Nephron (organoid): ENCODE results near the gene MAN2A2.
"Not testable (repeated sequence)": the region's sequence is repeated elsewhere in the genome, so short reads cannot be mapped to it uniquely, and the experiment has no call there.

ENCODE experiments used
- H3K27ac Mint-ChIP-seq, 3 experiments: 2 replicates each; pipeline ENCODE4 v1.8.0; 2020; ENCODE audit warnings: mixed read lengths in 3 of 3, mild to moderate bottlenecking in 2 of 3, moderate library complexity in 1 of 3
- H3K27me3 Mint-ChIP-seq: 2 replicates; pipeline ENCODE4 v1.8.0; 2021; ENCODE audit warnings: low read depth, mild to moderate bottlenecking, moderate library complexity, mixed read lengths
- H3K36me3 Mint-ChIP-seq: 2 replicates; pipeline ENCODE4 v1.8.0; 2020; ENCODE audit warnings: low read depth, mixed read lengths
- H3K4me1 Mint-ChIP-seq: 2 replicates; pipeline ENCODE4 v1.8.0; 2020; ENCODE audit warnings: mixed read lengths
- H3K4me3 Mint-ChIP-seq, 3 experiments: 2 replicates each; pipeline ENCODE4 v1.8.0; 2020; ENCODE audit warnings: mild to moderate bottlenecking in 3 of 3, mixed read lengths in 3 of 3, moderate library complexity in 2 of 3
- H3K9me3 Mint-ChIP-seq: 2 replicates; pipeline ENCODE4 v1.8.0; 2020; ENCODE audit warnings: mixed read lengths
- TF ChIP-seq, protein P1 (sequence below), 3 experiments: fragments of 200-600 bp; sonication (generic); IDR thresholded peaks; one replicate each; pipeline ENCODE4 v1.5.0; 2021; ENCODE audit warnings: antibody characterized with exemption in 3 of 3; ENCODE audit not compliant: unreplicated experiment in 3 of 3

Gene MAN2A2

DNA sequence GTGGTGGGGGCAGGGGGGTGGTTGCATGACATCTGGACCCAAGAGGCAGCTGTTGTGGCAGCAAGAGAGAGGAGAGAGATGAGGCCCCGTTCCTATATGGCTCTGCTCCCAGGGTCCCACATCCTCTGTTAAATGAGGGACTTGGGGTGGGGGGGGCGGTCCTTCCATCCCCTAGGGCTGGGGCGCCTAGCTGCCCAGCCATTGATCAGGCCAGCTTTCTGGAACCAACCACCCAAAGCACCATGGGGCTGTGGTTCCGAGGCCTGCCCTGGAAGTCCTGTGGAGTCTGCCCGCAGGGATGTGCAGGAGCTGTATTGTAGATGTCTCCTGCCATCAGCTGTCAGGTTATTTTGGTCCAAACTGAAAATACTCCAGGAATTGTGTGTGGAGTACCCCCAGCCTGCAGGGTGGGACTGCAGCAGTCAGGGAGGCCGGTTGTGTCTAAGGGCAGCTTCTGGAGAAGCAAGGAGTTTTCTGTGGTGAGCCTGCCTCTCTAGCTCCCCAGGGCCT lies 29.6 kb upstream of the MAN2A2 start:
- no peaks in the 10 kb centered on the region for H3K9me3 Mint-ChIP-seq
- TF ChIP-seq, protein P1, sequence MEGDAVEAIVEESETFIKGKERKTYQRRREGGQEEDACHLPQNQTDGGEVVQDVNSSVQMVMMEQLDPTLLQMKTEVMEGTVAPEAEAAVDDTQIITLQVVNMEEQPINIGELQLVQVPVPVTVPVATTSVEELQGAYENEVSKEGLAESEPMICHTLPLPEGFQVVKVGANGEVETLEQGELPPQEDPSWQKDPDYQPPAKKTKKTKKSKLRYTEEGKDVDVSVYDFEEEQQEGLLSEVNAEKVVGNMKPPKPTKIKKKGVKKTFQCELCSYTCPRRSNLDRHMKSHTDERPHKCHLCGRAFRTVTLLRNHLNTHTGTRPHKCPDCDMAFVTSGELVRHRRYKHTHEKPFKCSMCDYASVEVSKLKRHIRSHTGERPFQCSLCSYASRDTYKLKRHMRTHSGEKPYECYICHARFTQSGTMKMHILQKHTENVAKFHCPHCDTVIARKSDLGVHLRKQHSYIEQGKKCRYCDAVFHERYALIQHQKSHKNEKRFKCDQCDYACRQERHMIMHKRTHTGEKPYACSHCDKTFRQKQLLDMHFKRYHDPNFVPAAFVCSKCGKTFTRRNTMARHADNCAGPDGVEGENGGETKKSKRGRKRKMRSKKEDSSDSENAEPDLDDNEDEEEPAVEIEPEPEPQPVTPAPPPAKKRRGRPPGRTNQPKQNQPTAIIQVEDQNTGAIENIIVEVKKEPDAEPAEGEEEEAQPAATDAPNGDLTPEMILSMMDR (IDR thresholded peaks at IDR 0.05; ENCODE audit: unreplicated experiment in 3 of 3) = no peak
- H3K27me3 Mint-ChIP-seq = no peaks in the 10 kb centered on the region
- peak overlapping the region; percentile 75 to 89 (median 77) for H3K27ac Mint-ChIP-seq
- peaks cover 18% of the 10 kb centered on the region for H3K36me3 Mint-ChIP-seq
- H3K4me3 Mint-ChIP-seq = peak overlapping the region; percentile 82 to 90 (median 89)
- peaks cover 40% of the 10 kb centered on the region for H3K4me1 Mint-ChIP-seq

DNA sequence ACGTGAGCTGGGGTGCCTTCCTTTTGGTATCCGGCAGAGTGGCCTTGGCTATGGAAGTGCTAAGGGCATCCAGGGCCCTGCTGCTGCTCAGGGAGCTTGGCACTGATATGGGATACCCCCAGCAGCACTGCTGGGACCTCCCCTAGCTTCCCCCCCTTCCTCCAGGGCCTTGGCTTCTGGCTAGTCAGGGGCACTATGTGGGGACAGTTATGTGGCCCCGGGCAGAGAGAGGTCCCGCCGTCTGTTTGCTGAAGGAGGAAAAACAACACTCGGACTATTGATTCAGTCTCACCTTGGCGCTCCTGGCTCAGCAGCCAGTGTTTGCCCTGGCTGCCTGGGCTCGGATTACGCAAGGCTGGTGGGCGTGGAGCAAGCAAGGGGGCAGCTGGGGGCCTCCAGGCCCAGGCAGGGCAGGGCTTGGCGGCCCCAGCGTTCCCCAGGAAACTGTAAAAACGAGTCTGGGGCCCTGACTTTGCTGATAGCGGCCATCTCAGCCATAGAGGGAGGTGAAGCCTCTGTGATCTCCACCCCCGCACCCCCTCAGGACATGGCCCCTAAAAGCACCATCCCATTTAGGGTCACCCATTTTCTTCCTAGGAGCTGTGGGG lies 29.0 kb upstream of the MAN2A2 start:
- Mint-ChIP-seq H3K9me3 (no peaks in the 10 kb centered on the region), H3K27me3 (no peaks in the 10 kb centered on the region), H3K27ac (peak overlapping the region; percentile 75 to 89 (median 77)), H3K36me3 (peaks cover 20% of the 10 kb centered on the region), H3K4me1 (peaks cover 39% of the 10 kb centered on the region), H3K4me3 (peak overlapping the region; percentile 82 to 90 (median 89))
- TF ChIP-seq, protein P1 (IDR thresholded peaks at IDR 0.05; ENCODE audit: unreplicated experiment in 3 of 3) = no peak

DNA sequence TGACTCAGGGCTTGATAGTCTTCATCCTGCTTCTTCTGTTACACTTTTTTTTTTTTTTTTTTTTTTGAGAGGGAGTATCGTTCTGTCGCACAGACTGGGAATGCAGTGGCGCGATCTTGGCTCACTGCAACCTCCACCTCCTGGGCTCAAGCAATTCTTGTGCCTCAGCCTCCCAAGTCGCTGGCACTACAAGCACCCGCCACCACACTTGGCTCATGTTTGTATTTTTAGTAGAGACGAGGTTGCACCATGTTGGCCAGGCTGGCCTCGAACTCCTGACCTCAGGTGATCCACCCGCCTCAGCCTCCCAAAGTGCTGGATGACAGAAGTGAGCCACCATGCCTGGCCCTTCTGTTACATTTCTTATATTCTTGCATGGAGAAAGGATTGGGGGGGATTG lies 28.1 kb upstream of the MAN2A2 start:
- Mint-ChIP-seq H3K4me1 (peaks cover 30% of the 10 kb centered on the region), H3K36me3 (peaks cover 27% of the 10 kb centered on the region), H3K4me3 (peak overlapping the region in 1 of 3 experiments; percentile 37)
- H3K27ac Mint-ChIP-seq, H3K9me3 Mint-ChIP-seq, H3K27me3 Mint-ChIP-seq: not testable (repeated sequence)

DNA sequence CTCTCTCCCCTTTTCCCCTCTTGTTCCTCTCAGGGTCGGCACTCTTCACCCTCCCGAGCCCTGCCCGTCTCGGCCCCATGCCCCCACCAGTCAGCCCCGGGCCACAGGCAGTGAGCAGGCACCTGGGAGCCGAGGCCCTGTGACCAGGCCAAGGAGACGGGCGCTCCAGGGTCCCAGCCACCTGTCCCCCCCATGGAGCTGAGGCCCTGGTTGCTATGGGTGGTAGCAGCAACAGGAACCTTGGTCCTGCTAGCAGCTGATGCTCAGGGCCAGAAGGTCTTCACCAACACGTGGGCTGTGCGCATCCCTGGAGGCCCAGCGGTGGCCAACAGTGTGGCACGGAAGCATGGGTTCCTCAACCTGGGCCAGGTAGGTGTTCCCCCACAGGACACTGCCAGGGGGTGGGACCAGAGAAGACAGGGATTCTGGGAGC lies 27.5 kb upstream of the MAN2A2 start:
- Mint-ChIP-seq H3K36me3 (peaks cover 27% of the 10 kb centered on the region), H3K27ac (no peak overlapping the region), H3K4me3 (no peak overlapping the region), H3K9me3 (no peaks in the 10 kb centered on the region), H3K27me3 (no peaks in the 10 kb centered on the region), H3K4me1 (peaks cover 24% of the 10 kb centered on the region)
- TF ChIP-seq, protein P1 (IDR thresholded peaks at IDR 0.05; ENCODE audit: unreplicated experiment in 3 of 3) = no peak

DNA sequence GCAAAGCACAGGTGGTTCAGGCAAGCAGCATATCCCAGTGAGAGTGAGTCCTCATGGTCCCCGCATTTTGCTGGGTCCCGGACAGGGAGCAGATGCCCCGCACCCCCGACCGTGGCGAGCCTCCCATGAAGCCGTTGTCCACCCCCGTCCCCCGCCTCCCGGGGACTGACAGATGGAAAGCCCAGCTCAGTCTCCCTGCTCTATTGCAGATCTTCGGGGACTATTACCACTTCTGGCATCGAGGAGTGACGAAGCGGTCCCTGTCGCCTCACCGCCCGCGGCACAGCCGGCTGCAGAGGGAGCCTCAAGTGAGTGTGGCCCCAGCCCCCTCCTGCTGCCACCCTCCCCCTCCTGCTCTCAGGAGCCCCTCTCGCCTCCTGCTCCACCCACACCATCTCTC lies 27.1 kb upstream of the MAN2A2 start:
- peaks cover 20% of the 10 kb centered on the region for H3K4me1 Mint-ChIP-seq
- no peak overlapping the region for H3K27ac Mint-ChIP-seq
- no peaks in the 10 kb centered on the region for H3K9me3 Mint-ChIP-seq
- no peak overlapping the region for H3K4me3 Mint-ChIP-seq
- no peaks in the 10 kb centered on the region for H3K27me3 Mint-ChIP-seq
- peaks cover 27% of the 10 kb centered on the region for H3K36me3 Mint-ChIP-seq
- TF ChIP-seq, protein P1 (IDR thresholded peaks at IDR 0.05; ENCODE audit: unreplicated experiment in 3 of 3) = no peak

DNA sequence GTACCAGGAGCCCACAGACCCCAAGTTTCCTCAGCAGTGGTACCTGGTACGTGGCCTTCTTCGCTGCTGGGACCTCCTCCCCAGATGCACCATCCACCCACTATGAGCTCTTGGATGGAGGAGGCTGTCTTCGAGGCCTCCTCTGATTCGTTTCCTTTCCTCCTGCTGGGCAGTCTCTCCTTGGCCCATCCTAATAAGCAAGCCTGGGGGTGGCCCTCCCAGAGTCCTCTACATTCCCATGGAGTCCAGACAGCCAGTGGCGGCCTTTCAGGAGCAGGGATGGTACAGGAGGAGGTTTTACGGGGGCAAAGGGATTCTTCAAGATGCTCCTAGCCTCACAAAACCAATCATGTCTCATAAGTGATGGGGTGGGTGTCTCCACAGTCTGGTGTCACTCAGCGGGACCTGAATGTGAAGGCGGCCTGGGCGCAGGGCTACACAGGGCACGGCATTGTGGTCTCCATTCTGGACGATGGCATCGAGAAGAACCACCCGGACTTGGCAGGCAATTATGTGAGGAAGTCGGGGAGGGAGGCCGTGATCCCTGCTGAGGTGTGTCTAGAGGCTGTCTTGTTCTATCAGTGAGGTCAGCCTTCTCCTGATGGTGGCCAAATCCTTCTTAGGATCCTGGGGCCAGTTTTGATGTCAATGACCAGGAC lies 26.5 kb upstream of the MAN2A2 start:
- H3K4me3 Mint-ChIP-seq = no peak overlapping the region
- no peaks in the 10 kb centered on the region for H3K9me3 Mint-ChIP-seq
- H3K4me1 Mint-ChIP-seq = peaks cover 20% of the 10 kb centered on the region
- TF ChIP-seq, protein P1 (IDR thresholded peaks at IDR 0.05; ENCODE audit: unreplicated experiment in 3 of 3) = no peak
- H3K27ac Mint-ChIP-seq = no peak overlapping the region
- H3K36me3 Mint-ChIP-seq = peaks cover 27% of the 10 kb centered on the region
- no peaks in the 10 kb centered on the region for H3K27me3 Mint-ChIP-seq
